GM12873 (cell line): ENCODE data around the gene PAH.
A peak's percentile ranks its signal among the peaks of the same experiment; 100 is the strongest.

Source experiments
- CTCF ChIP-seq: IDR thresholded peaks from 2 replicates; pipeline ENCODE4 v1.5.1; 2012; ENCODE audit warnings: low read depth, mild to moderate bottlenecking, moderate library complexity, low read length, control low read depth; ENCODE audit not compliant: insufficient read depth; ENCODE audit errors: missing control alignments

Gene PAH

DNA sequence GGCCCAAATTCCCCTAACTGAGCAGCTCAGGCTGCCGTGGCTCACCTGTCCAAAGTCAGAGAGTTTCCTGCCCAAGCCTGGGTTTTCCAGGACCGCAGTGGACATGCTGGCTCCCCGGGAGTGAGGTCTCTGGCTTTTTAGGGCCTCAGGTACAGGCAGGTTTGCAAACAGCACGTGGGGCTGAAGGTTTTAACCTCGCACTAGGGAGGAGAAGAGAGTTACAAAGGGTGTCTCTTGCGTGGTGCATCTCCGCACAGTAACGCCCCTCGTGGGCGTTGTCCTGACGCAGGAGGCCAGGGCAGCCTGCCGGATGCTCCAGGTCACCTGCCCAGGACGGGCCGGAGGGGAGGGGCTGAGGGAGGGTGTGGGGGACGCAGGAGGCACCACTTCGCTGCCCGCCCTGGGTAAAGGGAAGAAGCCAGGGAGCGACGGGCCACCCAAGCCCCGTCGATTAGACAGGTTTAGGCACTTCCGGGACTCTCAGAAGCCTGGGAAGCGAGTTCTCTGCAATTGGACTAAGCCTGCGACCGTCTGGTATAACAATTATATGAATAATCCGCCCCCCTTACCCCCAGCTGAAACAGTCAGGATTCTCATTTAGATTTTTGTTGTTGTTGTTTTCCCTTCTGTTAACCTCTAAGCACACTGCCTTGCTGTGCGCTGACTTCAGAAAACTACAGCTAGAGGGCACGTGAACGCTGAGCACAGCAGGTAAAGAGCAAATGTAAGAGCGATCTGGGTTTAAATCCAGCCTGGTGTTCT is at the start of gene PAH:
Gene PAH (minus strand): TSS at position 219 of the 762 bp plus-strand sequence. CDS start 114 bp downstream, at position 105.
- peak; percentile 34 for TF ChIP-seq CTCF

- TF ChIP-seq CTCF, result no peak
These were observed 49.3 kb upstream of the PAH start for GRCh38 chr12:102966200-102966863.

DNA sequence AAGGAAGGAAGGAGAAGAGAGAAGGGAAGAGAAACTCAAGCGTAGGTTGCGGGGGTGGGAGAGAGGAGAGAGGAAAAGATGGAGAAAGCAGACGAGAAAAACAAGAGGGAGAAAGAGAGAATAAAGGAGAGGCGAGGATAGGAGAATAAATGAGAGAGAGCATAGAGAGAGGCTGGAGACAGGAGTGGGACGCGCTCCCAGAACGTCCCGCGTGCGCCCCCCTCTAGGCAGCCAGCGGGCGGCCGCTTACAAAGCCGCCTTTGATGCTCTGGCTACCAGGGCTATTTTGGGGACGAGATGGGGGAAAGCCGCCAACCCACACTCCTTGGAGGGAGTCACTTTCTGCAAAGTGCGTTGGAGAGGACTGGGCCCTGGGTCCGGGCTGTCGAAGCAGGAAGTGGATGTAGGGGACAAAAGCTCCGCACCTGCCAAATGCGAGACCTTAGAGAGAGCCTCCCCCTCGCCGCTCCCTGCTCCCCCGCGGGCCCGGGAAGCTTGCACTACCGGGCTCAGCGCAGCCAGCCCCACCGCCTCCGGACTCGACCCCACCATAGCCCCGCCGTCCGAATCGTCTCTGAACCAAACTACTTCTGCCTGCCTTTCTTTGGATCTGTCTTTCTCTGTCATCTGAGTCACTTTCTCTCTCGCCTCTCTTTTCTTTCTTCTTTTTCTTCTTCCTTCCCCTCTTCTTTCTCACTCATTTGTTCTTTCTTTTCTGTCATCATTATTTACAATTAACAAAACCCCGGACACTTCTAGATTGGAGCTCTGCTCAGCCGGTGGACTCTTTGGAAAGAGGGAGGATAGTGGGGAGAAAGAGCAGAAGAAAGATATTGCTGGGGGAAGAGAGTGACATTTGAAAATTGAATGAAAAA is 48.5 kb upstream of the PAH start:
- TF ChIP-seq CTCF, result no peak

GRCh38 chr12:102964872-102965271 is 47.8 kb upstream of the PAH start:
- TF ChIP-seq CTCF, result no peak

DNA sequence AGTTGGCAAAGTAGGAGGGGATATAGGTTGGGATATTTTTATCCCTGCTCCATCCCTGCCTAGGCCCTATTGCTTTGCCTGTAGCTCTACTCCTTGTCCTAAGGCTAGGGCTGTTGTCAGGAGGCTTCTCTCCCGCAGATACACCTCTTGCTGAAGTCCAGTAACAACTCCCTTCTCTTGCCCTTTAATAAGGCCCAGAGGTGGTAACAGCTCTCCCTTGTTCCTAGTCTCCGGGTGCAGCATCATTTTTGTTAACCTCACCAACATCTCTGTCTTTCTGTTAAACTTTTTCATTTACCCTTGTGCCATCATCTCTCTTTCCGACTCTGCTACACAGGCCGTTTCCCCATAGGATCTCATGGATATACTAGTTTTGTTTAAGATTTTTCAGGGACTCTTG is 46.8 kb upstream of the PAH start:
- no peak for TF ChIP-seq CTCF

DNA sequence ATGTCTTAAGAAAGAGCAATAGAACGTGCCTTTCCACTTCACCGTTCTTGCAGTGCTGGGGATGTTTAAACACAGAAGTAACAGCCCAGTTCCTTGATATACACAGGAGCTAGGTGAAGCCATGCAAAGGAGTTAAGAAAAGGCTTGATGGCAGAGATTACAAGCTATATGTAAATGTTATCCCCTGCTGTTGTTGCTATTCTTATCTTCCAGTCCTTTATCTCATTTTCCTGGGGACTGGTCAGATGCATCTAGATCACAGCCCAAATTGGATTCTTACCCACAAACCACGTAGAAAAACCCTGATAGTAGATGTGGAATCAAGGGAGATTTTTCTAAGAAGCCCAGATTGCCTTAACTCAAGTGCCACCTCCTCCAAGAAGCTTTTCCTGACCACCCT is 45.9 kb upstream of the PAH start:
- no peak for TF ChIP-seq CTCF

- no peak for TF ChIP-seq CTCF
These were observed 45.5 kb upstream of the PAH start for GRCh38 chr12:102962532-102962931.
